Stomach (tissue), 4 donors: ENCODE data around the gene POLR3K.

Experiments
- EP300 ChIP-seq: sonication (generic); formaldehyde crosslinking; IDR thresholded peaks from one replicate; pipeline ENCODE4 v1.6.1; 2017; ENCODE audit warnings: antibody characterized with exemption
- POLR2A ChIP-seq, 4 donors: fragments of 450-650 bp; IDR thresholded peaks; one replicate each; pipeline ENCODE4 v1.6.1; 2016; ENCODE audit warnings: antibody characterized with exemption in 4 of 4, control low read depth in 2 of 4, mild to moderate bottlenecking in 1 of 4, moderate library complexity in 1 of 4
- POLR2AphosphoS5 ChIP-seq, 3 donors: sonication (generic); formaldehyde crosslinking; IDR thresholded peaks; one replicate each; pipeline ENCODE4 v1.6.1; 2016; ENCODE audit warnings: antibody characterized with exemption in 3 of 3
- TF ChIP-seq, protein P1 (sequence below), 7 experiments: fragments of 450-650 bp in 4 of 7; fragments of 200-600 bp in 3 of 7; sonication (generic) in 3 of 7; IDR thresholded peaks; one replicate each; pipeline ENCODE4 v1.5.1; 2016 to 2019; ENCODE audit warnings: antibody characterized with exemption in 7 of 7, control low read depth in 2 of 7, mild to moderate bottlenecking in 1 of 7

DNA sequence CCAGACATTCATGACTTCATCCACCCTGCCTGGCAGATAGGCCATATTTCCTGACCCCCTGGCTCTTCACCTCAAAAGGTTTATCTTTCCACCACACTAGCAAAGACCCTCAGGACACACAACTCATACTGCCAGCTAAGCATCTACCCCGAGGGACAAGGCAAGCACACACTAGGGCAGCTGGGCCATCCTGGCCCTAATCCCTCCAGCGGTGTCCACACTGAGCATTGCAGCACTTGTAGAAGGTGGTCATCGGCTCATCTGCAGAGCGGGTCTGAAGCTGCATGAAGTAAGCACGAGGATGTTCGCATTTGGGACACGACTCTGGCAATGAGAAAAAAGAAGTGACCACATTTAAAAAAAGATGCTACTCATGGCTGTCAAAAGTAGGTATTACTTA lies 6.2 kb downstream of the POLR3K start:
- TF ChIP-seq POLR2A (IDR thresholded peaks at IDR 0.05) (no peak), POLR2AphosphoS5 (IDR thresholded peaks at IDR 0.05) (no peak), EP300 (no peak)
- TF ChIP-seq, protein P1, sequence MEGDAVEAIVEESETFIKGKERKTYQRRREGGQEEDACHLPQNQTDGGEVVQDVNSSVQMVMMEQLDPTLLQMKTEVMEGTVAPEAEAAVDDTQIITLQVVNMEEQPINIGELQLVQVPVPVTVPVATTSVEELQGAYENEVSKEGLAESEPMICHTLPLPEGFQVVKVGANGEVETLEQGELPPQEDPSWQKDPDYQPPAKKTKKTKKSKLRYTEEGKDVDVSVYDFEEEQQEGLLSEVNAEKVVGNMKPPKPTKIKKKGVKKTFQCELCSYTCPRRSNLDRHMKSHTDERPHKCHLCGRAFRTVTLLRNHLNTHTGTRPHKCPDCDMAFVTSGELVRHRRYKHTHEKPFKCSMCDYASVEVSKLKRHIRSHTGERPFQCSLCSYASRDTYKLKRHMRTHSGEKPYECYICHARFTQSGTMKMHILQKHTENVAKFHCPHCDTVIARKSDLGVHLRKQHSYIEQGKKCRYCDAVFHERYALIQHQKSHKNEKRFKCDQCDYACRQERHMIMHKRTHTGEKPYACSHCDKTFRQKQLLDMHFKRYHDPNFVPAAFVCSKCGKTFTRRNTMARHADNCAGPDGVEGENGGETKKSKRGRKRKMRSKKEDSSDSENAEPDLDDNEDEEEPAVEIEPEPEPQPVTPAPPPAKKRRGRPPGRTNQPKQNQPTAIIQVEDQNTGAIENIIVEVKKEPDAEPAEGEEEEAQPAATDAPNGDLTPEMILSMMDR (IDR thresholded peaks at IDR 0.05): no peak
